GM12801 (cell line): Measurements from ENCODE around the gene UQCC2.

Source experiments
- CTCF ChIP-seq: IDR thresholded peaks from one replicate; pipeline ENCODE4 v1.5.1; 2011; ENCODE audit warnings: control low read depth; ENCODE audit not compliant: insufficient read length; ENCODE audit errors: extremely low read depth

Gene UQCC2

DNA sequence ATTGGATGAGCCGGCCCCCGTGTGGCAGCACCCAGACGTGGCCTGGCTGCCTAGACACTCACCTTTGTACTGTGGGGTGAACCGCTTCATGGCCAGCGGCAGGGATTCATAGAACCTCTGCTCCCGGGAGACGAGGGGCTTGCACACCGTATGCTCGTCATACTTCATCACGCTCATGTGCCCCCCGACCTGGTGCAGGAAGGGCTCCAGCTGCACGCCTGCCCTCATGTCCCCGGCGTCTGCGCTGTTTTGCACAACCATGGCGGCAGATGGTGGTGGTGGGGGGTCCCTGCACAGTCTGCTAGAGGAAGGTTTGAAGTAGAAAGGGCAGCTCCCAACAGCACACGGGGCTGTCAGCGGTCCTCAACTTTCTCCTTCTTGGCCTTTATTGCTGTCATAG lies 23.7 kb upstream of the UQCC2 start:
- TF ChIP-seq CTCF = no peak

DNA sequence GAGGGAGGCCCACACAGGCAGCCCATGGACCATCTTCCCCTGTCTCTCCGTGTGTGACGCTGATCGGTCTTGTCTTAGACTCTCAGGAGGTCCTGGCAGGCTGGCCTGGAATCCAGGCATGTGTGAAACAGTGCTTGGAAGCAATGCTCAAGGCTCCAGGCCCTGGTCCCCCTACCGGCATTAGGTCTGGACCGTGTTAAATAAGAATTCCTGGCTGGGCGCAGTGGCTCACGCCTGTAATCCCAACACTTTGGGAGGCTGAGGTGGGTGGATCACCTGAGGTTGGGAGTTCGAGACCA lies 22.2 kb upstream of the UQCC2 start:
- no peak for TF ChIP-seq CTCF

- TF ChIP-seq CTCF = no peak
Measured at GRCh38 chr6:33732817-33733708, 21.6 kb upstream of the UQCC2 start.

GRCh38 chr6:33732385-33732784 lies 20.9 kb upstream of the UQCC2 start:
- TF ChIP-seq CTCF = no peak

- TF ChIP-seq CTCF = no peak
Measured at GRCh38 chr6:33731751-33732282, 20.3 kb upstream of the UQCC2 start.

DNA sequence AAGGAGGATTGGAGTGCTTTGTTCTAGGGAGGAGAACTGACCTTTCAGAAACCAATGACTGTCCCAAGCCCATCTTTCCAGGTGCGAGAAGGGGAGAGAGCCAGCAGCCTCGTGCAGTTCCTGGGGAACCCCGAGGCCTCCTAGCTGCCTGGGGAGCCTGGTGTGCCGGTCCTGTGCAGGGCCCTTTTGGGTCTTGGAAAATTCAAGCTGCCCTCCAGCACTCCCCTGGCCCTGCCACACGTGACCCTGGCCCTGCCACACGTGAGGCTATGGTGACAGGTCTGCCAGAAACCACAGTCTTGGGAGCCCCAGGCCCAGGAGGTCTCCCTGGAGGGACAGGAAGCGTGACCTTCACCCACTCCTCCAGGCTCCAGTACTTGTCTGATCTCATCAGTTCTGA lies 19.5 kb upstream of the UQCC2 start:
- no peak for TF ChIP-seq CTCF

- TF ChIP-seq CTCF = no peak
Measured at GRCh38 chr6:33730611-33731010, 19.1 kb upstream of the UQCC2 start.
